Thymus (tissue), 11 donors: ENCODE measurements around the gene BPGM. TPM values are rescaled to one million over a fixed set of nuclear protein-coding genes. Genes with fewer than 3 reads are reported as not detected.

Source experiments
- DNase-seq, 9 donors: peaks; one replicate each; pipeline ENCODE4 v3.0.0-alpha.2; 2013; ENCODE audit warnings: low spot score in 9 of 9, low read depth in 6 of 9, missing footprints in 1 of 9
- H3K27ac ChIP-seq, 2 donors: one replicate each; pipeline ENCODE4 v1.5.1; 2013; ENCODE audit warnings: control low read depth in 1 of 2, low read depth in 1 of 2, low read length in 1 of 2, mild to moderate bottlenecking in 1 of 2, moderate library complexity in 1 of 2
- H3K27me3 ChIP-seq, 2 donors: one replicate each; pipeline ENCODE4 v1.5.1; 2013; ENCODE audit warnings: low read length in 1 of 2; ENCODE audit not compliant: control insufficient read depth in 2 of 2, insufficient read depth in 1 of 2
- H3K36me3 ChIP-seq, 2 donors: one replicate each; pipeline ENCODE4 v1.5.1; 2013; ENCODE audit warnings: low read length in 1 of 2, mild to moderate bottlenecking in 1 of 2, moderate library complexity in 1 of 2; ENCODE audit not compliant: control insufficient read depth in 2 of 2, insufficient read depth in 2 of 2
- H3K4me1 ChIP-seq, 2 donors: one replicate each; pipeline ENCODE4 v1.5.1; 2013; ENCODE audit warnings: low read length in 2 of 2; ENCODE audit not compliant: control insufficient read depth in 2 of 2, insufficient read depth in 2 of 2
- H3K4me3 ChIP-seq, 2 donors: one replicate each; pipeline ENCODE4 v1.5.1; 2013; ENCODE audit warnings: low read length in 2 of 2, control low read depth in 1 of 2, mild to moderate bottlenecking in 1 of 2
- H3K9me3 ChIP-seq, 2 donors: one replicate each; pipeline ENCODE4 v1.5.1; 2013; ENCODE audit warnings: low read length in 1 of 2, mild to moderate bottlenecking in 1 of 2; ENCODE audit not compliant: control insufficient read depth in 2 of 2, insufficient read depth in 1 of 2
- WGBS: extraction: QIAGEN DNeasy Blood & Tissue Kit; methylation state at CpG from one replicate; pipeline ENCODE4 v1.1.7; 2013; 5-methylcytosine and 5-hydroxymethylcytosine counted together
- polyA plus RNA-seq: library from polyadenylated mRNA; stranded (reverse); fragments of 200-250 nt; gene quantifications from one replicate; pipeline ENCODE4 v1.2.3, GENCODE V29; 2013
- total RNA-seq: library from RNA; stranded (reverse); fragments of 120-200 nt; gene quantifications from one replicate; pipeline ENCODE4 v1.2.4, GENCODE V29; 2013
- donor health status: healthy.

The BPGM gene
- total and polyA plus RNA-seq, 2 donors: 23.1 TPM

- 56% methylated on average over 3 of the region's 3 CpGs for WGBS
- Histone ChIP-seq H3K27ac (no peak overlapping the region), H3K36me3 (no peaks in the 10 kb centered on the region), H3K27me3 (no peaks in the 10 kb centered on the region), H3K4me1 (no peaks in the 10 kb centered on the region), H3K4me3 (no peak overlapping the region), H3K9me3 (no peaks in the 10 kb centered on the region)
- no peak for DNase-seq
These were observed 32.9 kb upstream of the BPGM start for GRCh38 chr7:134613623-134614347.

- Histone ChIP-seq H3K4me3 (no peak overlapping the region), H3K36me3 (no peaks in the 10 kb centered on the region), H3K27ac (no peak overlapping the region), H3K27me3 (no peaks in the 10 kb centered on the region), H3K9me3 (no peaks in the 10 kb centered on the region), H3K4me1 (no peaks in the 10 kb centered on the region)
- WGBS: 85% methylated on average over 2 of the region's 2 CpGs
- DNase-seq: no peak
These were observed 30.0 kb upstream of the BPGM start for GRCh38 chr7:134616611-134617010.

GRCh38 chr7:134618756-134619530 is 27.7 kb upstream of the BPGM start:
- Histone ChIP-seq H3K36me3 (no peaks in the 10 kb centered on the region), H3K27me3 (no peaks in the 10 kb centered on the region), H3K27ac (no peak overlapping the region), H3K4me1 (no peaks in the 10 kb centered on the region), H3K9me3 (no peaks in the 10 kb centered on the region), H3K4me3 (no peak overlapping the region)
- no peak for DNase-seq
- whole genome bisulfite sequencing: 69% methylated on average over 5 of the region's 5 CpGs

GRCh38 chr7:134619627-134620331 is 26.9 kb upstream of the BPGM start:
- H3K4me3 ChIP-seq: no peak overlapping the region
- 85% methylated on average over 2 of the region's 2 CpGs for WGBS
- no peak for DNase-seq

GRCh38 chr7:134622303-134622995 is 24.2 kb upstream of the BPGM start:
- no peaks in the 10 kb centered on the region for H3K9me3 ChIP-seq
- WGBS: 93% methylated on average over 7 of the region's 7 CpGs
- H3K36me3 ChIP-seq: no peaks in the 10 kb centered on the region
- no peak for DNase-seq
- H3K4me3 ChIP-seq: no peak overlapping the region
- H3K4me1 ChIP-seq: no peaks in the 10 kb centered on the region
- no peaks in the 10 kb centered on the region for H3K27me3 ChIP-seq
- no peak overlapping the region for H3K27ac ChIP-seq

More at GRCh38 chr7:134619627-134620331, 26.9 kb upstream of the BPGM start:
- no peaks in the 10 kb centered on the region for H3K27me3 ChIP-seq
- H3K9me3 ChIP-seq: no peaks in the 10 kb centered on the region
- H3K27ac ChIP-seq: no peak overlapping the region
- no peaks in the 10 kb centered on the region for H3K4me1 ChIP-seq
- no peaks in the 10 kb centered on the region for H3K36me3 ChIP-seq

GRCh38 chr7:134623193-134623592 is 23.5 kb upstream of the BPGM start:
- Histone ChIP-seq H3K27ac (no peak overlapping the region), H3K4me1 (no peaks in the 10 kb centered on the region), H3K27me3 (no peaks in the 10 kb centered on the region), H3K9me3 (no peaks in the 10 kb centered on the region), H3K4me3 (no peak overlapping the region), H3K36me3 (no peaks in the 10 kb centered on the region)
- DNase-seq: no peak
- 88% methylated on average over 2 of the region's 2 CpGs for WGBS

GRCh38 chr7:134625550-134625949 is 21.1 kb upstream of the BPGM start:
- WGBS: 90% methylated on average over 3 of the region's 3 CpGs

GRCh38 chr7:134627109-134627774 is 19.4 kb upstream of the BPGM start:
- DNase-seq: no peak
- no peak overlapping the region for H3K27ac ChIP-seq
- 95% methylated on average over 2 of the region's 2 CpGs for WGBS
- no peak overlapping the region for H3K4me3 ChIP-seq
- H3K9me3 ChIP-seq: no peaks in the 10 kb centered on the region
- H3K27me3 ChIP-seq: no peaks in the 10 kb centered on the region
- no peaks in the 10 kb centered on the region for H3K4me1 ChIP-seq
- H3K36me3 ChIP-seq: no peaks in the 10 kb centered on the region

More at GRCh38 chr7:134625550-134625949, 21.1 kb upstream of the BPGM start:
- no peaks in the 10 kb centered on the region for H3K27me3 ChIP-seq
- no peak overlapping the region for H3K27ac ChIP-seq
- no peak for DNase-seq
- H3K36me3 ChIP-seq: no peaks in the 10 kb centered on the region
- H3K4me3 ChIP-seq: no peak overlapping the region
- no peaks in the 10 kb centered on the region for H3K9me3 ChIP-seq
- H3K4me1 ChIP-seq: no peaks in the 10 kb centered on the region
